ENCODE data around the gene MVK.

Gene MVK

DNA sequence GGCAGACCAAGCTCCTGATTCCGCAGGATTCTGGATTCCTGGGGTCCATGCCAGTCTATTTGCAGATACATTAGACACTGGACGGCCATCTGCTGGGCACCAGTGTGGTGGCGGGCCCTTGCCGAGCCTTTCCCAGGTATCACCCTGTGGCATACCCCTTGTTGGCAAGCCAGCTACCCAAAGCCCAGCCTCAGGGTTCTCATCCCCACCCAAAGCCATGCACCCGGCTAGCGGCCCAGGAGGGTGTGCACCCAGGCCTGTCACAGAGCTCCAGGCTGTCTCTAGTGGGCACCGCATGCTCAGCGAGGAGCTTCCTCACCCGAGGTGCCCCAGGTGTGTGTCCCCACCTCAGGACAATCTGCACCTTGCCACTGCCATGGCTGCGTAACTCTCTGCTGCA, 14.0 kb upstream of the MVK start:
- TF ChIP-seq, protein P1, sequence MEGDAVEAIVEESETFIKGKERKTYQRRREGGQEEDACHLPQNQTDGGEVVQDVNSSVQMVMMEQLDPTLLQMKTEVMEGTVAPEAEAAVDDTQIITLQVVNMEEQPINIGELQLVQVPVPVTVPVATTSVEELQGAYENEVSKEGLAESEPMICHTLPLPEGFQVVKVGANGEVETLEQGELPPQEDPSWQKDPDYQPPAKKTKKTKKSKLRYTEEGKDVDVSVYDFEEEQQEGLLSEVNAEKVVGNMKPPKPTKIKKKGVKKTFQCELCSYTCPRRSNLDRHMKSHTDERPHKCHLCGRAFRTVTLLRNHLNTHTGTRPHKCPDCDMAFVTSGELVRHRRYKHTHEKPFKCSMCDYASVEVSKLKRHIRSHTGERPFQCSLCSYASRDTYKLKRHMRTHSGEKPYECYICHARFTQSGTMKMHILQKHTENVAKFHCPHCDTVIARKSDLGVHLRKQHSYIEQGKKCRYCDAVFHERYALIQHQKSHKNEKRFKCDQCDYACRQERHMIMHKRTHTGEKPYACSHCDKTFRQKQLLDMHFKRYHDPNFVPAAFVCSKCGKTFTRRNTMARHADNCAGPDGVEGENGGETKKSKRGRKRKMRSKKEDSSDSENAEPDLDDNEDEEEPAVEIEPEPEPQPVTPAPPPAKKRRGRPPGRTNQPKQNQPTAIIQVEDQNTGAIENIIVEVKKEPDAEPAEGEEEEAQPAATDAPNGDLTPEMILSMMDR (IDR thresholded peaks at IDR 0.05): no peak
- H3K9me3 ChIP-seq: no peaks in the 10 kb centered on the region
- no peaks in the 10 kb centered on the region for H3K4me1 ChIP-seq (ENCODE audit: control insufficient read depth in 1 of 2, insufficient read depth in 1 of 2, low read depth in 1 of 2, low read length in 1 of 2)
- peaks cover 2% of the 10 kb centered on the region for H3K27me3 ChIP-seq
- H3K36me3 ChIP-seq: no peaks in the 10 kb centered on the region
- no peak overlapping the region for H3K4me3 ChIP-seq (ENCODE audit: low read depth in 1 of 2, low read length in 1 of 2)
- H3K27ac ChIP-seq: no peak overlapping the region

GRCh38 chr12:109560867-109561710, 12.5 kb upstream of the MVK start:
- Histone ChIP-seq H3K27me3 (no peaks in the 10 kb centered on the region), H3K36me3 (no peaks in the 10 kb centered on the region), H3K4me1 (ENCODE audit: control insufficient read depth in 1 of 2, insufficient read depth in 1 of 2, low read depth in 1 of 2, low read length in 1 of 2) (no peaks in the 10 kb centered on the region), H3K9me3 (no peaks in the 10 kb centered on the region), H3K27ac (no peak overlapping the region), H3K4me3 (ENCODE audit: low read depth in 1 of 2, low read length in 1 of 2) (no peak overlapping the region)
- TF ChIP-seq, protein P1 (IDR thresholded peaks at IDR 0.05): no peak

DNA sequence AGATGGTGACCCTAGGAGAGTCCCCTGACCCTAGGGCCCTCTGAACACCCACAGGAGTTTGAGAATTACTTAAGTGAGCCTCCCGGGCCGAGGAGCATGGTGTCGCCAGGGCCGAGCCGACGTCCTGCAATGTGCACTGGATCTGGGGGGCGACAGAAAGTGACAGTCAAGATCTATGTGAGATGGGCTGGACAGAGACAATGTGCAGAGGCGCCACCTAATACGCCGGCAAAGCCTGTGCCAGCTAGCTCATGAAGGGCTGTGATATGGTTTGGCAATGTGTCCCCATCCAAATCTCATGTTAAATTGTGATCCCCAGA, 11.9 kb upstream of the MVK start:
- H3K4me1 ChIP-seq (ENCODE audit: control insufficient read depth in 1 of 2, insufficient read depth in 1 of 2, low read depth in 1 of 2, low read length in 1 of 2): no peaks in the 10 kb centered on the region
- H3K4me3 ChIP-seq (ENCODE audit: low read depth in 1 of 2, low read length in 1 of 2): no peak overlapping the region
- no peak overlapping the region for H3K27ac ChIP-seq
- no peaks in the 10 kb centered on the region for H3K9me3 ChIP-seq
- TF ChIP-seq, protein P1 (IDR thresholded peaks at IDR 0.05): no peak
- H3K36me3 ChIP-seq: no peaks in the 10 kb centered on the region
- no peaks in the 10 kb centered on the region for H3K27me3 ChIP-seq

DNA sequence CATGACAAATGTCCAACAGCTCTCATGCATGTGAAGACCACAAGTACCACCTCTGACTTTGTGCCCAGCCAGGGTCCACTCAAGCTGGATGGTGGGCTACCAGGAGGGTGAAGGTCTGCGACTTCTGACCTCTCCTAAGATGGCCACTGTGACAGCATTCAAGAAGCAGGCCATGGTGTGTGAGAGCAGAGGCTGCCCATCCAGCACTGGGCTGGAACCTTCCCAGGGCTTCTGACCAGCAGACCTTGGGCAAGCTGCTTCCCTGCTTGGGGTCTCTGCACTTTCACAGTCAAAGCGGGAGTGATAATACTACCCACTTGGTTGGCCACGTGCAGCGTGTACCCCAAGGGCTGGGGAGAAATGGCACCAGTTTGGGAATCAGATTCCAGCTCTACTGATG, 10.7 kb upstream of the MVK start:
- H3K9me3 ChIP-seq: no peaks in the 10 kb centered on the region
- H3K27ac ChIP-seq: no peak overlapping the region
- no peaks in the 10 kb centered on the region for H3K4me1 ChIP-seq (ENCODE audit: control insufficient read depth in 1 of 2, insufficient read depth in 1 of 2, low read depth in 1 of 2, low read length in 1 of 2)
- H3K4me3 ChIP-seq (ENCODE audit: low read depth in 1 of 2, low read length in 1 of 2): no peak overlapping the region
- no peaks in the 10 kb centered on the region for H3K27me3 ChIP-seq
- no peaks in the 10 kb centered on the region for H3K36me3 ChIP-seq
- TF ChIP-seq, protein P1 (IDR thresholded peaks at IDR 0.05): no peak

DNA sequence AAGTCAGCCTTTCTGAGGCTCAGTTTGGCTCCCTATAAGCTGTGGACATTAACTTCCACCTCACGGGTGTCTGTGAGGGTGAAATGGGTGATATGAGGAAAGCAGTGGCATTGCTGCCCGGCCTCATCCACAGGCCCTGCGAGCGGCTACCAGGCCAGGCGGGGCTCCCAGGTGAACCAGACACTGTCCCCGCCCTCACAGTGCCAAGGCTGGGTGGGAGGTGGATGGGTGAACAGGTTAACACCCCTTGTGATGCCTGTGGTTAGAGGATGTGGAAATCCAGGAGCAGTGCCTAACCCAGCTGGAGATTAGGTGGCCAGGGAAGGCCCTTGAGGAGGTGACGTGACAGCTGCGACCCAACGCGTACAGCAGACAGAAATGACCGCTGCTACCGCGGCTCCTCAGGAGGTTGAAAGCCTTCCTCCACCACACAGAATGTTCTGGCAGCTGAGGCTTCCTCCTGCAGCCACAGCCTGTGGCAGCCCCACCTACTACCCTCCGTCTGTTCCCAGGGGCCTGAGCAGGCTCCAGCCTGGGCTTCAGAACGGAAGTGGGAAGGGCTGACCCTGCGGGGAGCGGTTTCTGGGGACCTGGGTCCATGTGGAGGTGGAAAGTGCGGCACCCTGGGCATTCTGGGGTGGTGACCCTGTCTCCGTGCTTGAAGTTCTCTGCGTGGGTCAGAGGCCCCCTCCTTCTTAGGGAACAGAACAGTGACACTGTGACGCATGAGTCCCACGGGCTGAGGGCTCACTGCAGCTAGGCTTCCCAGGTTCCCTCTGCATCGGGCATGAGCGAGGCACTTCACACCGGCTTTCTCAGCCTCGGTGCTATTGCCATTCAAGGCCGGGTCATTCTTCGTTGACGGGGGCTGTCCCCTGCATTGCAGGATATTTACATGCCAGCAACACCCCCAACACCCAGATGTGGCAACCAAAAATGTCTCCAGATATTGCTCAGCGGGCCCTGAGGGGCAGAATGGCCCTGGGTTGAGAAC, 10.0 kb upstream of the MVK start:
- Histone ChIP-seq H3K4me3 (ENCODE audit: low read depth in 1 of 2, low read length in 1 of 2) (no peak overlapping the region), H3K4me1 (ENCODE audit: control insufficient read depth in 1 of 2, insufficient read depth in 1 of 2, low read depth in 1 of 2, low read length in 1 of 2) (no peaks in the 10 kb centered on the region), H3K27me3 (no peaks in the 10 kb centered on the region), H3K27ac (no peak overlapping the region), H3K36me3 (no peaks in the 10 kb centered on the region), H3K9me3 (no peaks in the 10 kb centered on the region)
- TF ChIP-seq, protein P1 (IDR thresholded peaks at IDR 0.05): no peak

Data from neutrophil (primary cell).